Activated T-helper 17 cell treated with anti-CD3 and anti-CD28 coated beads, Interleukin-2, amount 50 U/mL, for 72 hours (primary cell): Measurements from ENCODE around the gene IL4I1. TPM values are rescaled to one million over a fixed set of nuclear protein-coding genes. Genes with fewer than 3 reads are reported as not detected.
A peak's percentile ranks its signal among the peaks of the same experiment; 100 is the strongest.

ENCODE experiments used
- ATAC-seq: fragments of 150-1000 bp; cut with Tn5 transposase; replicated peaks from 2 replicates; pipeline ENCODE4 v1.10.0; 2021; ENCODE audit warnings: mild to moderate bottlenecking, moderate library complexity
- H3K27ac Mint-ChIP-seq: one replicate; pipeline ENCODE4 v1.8.0; 2022; ENCODE audit warnings: mixed read lengths
- H3K27me3 Mint-ChIP-seq: one replicate; pipeline ENCODE4 v1.8.0; 2022; ENCODE audit warnings: mixed read lengths
- H3K36me3 Mint-ChIP-seq: one replicate; pipeline ENCODE4 v1.8.0; 2022; ENCODE audit warnings: low read depth, mild to moderate bottlenecking, mixed read lengths
- H3K4me1 Mint-ChIP-seq: one replicate; pipeline ENCODE4 v1.8.0; 2022; ENCODE audit warnings: mixed read lengths
- H3K4me3 Mint-ChIP-seq: one replicate; pipeline ENCODE4 v1.8.0; 2022; ENCODE audit warnings: mild to moderate bottlenecking, mixed read lengths
- H3K9me3 Mint-ChIP-seq: one replicate; pipeline ENCODE4 v1.8.0; 2022; ENCODE audit warnings: mixed read lengths
- total RNA-seq, 2 donors: library from RNA; stranded (reverse); gene quantifications; one replicate each; pipeline ENCODE4 v1.2.3, GENCODE V29; 2022

IL4I1 gene
- total RNA-seq, 2 donors from 2014 or later = 42.0 to 177 TPM

GRCh38 chr19:49894011-49894664 lies 2.5 kb downstream of the IL4I1 start:
- H3K9me3 Mint-ChIP-seq = no peaks in the 10 kb centered on the region
- H3K36me3 Mint-ChIP-seq = peaks cover 89% of the 10 kb centered on the region
- H3K4me1 Mint-ChIP-seq = peaks cover 44% of the 10 kb centered on the region
- H3K27ac Mint-ChIP-seq = peak overlapping the region; percentile 99
- H3K4me3 Mint-ChIP-seq = peak overlapping the region; percentile 93
- H3K27me3 Mint-ChIP-seq = no peaks in the 10 kb centered on the region
- ATAC-seq = peak; percentile 10

GRCh38 chr19:49892716-49893115 lies 4.0 kb downstream of the IL4I1 start:
- ATAC-seq = no peak
- Mint-ChIP-seq H3K4me3 (peak overlapping the region; percentile 93), H3K27me3 (no peaks in the 10 kb centered on the region), H3K4me1 (peaks cover 41% of the 10 kb centered on the region), H3K9me3 (no peaks in the 10 kb centered on the region), H3K36me3 (peaks cover 100% of the 10 kb centered on the region), H3K27ac (peak overlapping the region; percentile 99)

- no peaks in the 10 kb centered on the region for H3K27me3 Mint-ChIP-seq
- peaks cover 28% of the 10 kb centered on the region for H3K4me1 Mint-ChIP-seq
- H3K9me3 Mint-ChIP-seq = no peaks in the 10 kb centered on the region
- H3K4me3 Mint-ChIP-seq = peak overlapping the region; percentile 93
- H3K36me3 Mint-ChIP-seq = peaks cover 100% of the 10 kb centered on the region
- peak overlapping the region; percentile 81 for H3K27ac Mint-ChIP-seq
- no peak for ATAC-seq
Measured at GRCh38 chr19:49891393-49891792, 5.3 kb downstream of the IL4I1 start.

GRCh38 chr19:49890349-49891311 lies 6.1 kb downstream of the IL4I1 start:
- peak; percentile 37 for ATAC-seq
- Mint-ChIP-seq H3K4me1 (peaks cover 26% of the 10 kb centered on the region), H3K27me3 (no peaks in the 10 kb centered on the region), H3K9me3 (no peaks in the 10 kb centered on the region), H3K27ac (peak overlapping the region; percentile 81), H3K36me3 (peaks cover 100% of the 10 kb centered on the region), H3K4me3 (peak overlapping the region; percentile 93)

DNA sequence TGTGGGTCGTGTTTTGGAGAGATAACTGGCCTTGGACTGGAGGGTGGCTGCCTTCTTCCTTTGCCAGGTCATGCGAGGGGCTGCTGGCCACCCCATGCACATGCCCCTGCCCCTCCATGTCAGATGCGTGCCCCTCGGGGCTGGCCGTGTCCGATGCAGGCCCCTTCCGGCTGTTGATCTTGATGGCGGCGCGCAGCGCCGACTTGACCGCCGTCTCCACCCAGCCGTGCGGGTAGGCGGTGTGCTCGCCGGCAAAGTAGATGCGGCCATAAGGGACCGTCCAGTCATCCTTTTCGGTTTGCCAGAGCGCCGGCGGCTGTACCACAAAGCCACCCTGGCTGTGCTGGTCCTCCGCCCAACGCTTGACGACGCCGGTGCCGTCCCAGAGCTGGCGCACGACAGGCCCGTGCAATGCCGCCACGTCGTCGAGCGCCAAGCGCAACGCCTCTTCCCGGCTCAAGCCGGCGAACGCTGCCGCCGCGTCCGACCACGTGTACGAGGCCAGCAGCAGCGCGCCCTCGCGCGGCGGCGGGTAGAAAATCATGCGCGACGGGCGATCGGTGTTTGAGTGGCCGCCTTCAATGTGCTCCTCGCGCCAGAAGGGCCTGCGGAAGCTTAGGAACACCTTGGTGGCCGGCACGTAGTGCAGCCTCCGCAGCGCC lies 6.9 kb downstream of the IL4I1 start:
- ATAC-seq = peak; percentile 27
- Mint-ChIP-seq H3K36me3 (peaks cover 100% of the 10 kb centered on the region), H3K27me3 (no peaks in the 10 kb centered on the region), H3K27ac (peak overlapping the region; percentile 58), H3K4me3 (peak overlapping the region; percentile 93), H3K9me3 (no peaks in the 10 kb centered on the region), H3K4me1 (peaks cover 26% of the 10 kb centered on the region)

DNA sequence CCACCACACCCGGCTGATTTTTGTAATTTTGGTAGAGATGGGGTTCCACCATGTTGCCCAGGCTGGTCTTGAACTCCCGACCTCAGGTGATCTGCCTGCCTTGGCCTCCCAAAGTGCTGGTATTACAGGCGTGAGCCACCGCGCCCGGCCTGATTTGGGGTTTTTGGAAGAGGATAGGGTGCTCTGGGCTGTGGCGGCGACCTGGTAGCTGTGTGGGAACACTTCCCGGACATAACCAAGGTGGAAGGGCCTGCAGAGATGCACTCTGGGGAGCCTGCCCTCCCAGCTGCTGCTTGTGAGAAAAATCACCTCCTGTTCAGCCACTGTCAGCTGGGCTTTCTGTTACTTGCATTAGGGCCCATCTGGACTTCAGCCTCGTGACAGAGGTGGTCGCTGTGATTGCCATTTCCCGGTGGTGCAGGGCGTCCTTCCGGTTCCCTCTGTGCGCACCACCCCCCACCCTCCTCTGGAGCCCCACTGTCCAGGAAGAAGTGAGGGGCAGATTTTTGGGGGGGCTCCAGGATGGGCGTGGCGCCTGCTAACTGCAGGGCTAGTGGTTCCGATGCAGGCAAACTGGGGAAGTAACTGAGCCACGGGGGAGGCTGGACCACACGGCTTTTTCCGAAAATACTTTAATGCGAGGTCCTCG lies 7.5 kb downstream of the IL4I1 start:
- Mint-ChIP-seq H3K27ac (peak overlapping the region; percentile 63), H3K4me1 (peaks cover 26% of the 10 kb centered on the region), H3K27me3 (no peaks in the 10 kb centered on the region), H3K36me3 (peaks cover 100% of the 10 kb centered on the region), H3K9me3 (no peaks in the 10 kb centered on the region), H3K4me3 (peak overlapping the region; percentile 93)
- ATAC-seq = no peak

GRCh38 chr19:49888510-49888824 lies 8.2 kb downstream of the IL4I1 start:
- Mint-ChIP-seq H3K9me3 (no peaks in the 10 kb centered on the region), H3K4me3 (peak overlapping the region; percentile 93), H3K27me3 (no peaks in the 10 kb centered on the region), H3K27ac (peak overlapping the region; percentile 63), H3K36me3 (peaks cover 99% of the 10 kb centered on the region), H3K4me1 (peaks cover 26% of the 10 kb centered on the region)
- ATAC-seq = no peak

GRCh38 chr19:49887665-49888509 lies 8.8 kb downstream of the IL4I1 start:
- no peaks in the 10 kb centered on the region for H3K27me3 Mint-ChIP-seq
- H3K4me1 Mint-ChIP-seq = peaks cover 20% of the 10 kb centered on the region
- peak overlapping the region; percentile 93 for H3K4me3 Mint-ChIP-seq
- ATAC-seq = peak; percentile 43
- H3K36me3 Mint-ChIP-seq = peaks cover 99% of the 10 kb centered on the region
- no peaks in the 10 kb centered on the region for H3K9me3 Mint-ChIP-seq
- H3K27ac Mint-ChIP-seq = peak overlapping the region; percentile 50

DNA sequence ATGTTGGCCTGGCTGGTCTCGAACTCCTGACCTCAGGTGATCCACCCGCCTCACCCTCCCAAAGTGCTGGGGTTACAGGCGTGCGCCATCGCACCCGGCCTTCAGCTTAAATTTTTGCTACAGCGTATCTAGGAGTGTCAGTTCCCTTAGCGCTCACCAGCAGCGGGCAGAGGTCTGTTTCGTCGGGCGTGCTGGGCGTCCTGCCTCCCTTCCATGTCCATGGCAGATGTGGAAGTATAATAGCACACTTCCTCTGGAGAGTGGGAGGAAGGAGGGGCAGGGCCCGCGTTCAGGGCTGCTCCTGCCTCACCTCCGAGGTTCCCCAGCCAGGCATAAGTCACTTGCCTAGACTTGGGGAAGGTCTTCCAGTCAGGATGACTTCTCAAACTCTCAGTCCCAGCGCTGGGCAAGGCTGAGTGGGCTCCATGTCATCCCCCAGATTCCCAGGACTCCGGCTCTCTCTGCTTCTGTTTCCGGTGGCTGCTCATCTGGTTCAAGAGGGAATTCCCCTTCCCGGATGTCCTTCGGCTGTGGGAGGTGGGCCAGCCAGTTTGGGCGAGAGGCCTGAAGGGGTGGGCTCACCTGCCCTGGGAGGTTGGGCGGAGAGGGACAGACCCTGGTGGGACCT lies 9.5 kb downstream of the IL4I1 start:
- Mint-ChIP-seq H3K36me3 (peaks cover 99% of the 10 kb centered on the region), H3K4me1 (peaks cover 13% of the 10 kb centered on the region), H3K27ac (peak overlapping the region; percentile 50), H3K27me3 (no peaks in the 10 kb centered on the region), H3K4me3 (peak overlapping the region; percentile 93), H3K9me3 (no peaks in the 10 kb centered on the region)
- no peak for ATAC-seq

DNA sequence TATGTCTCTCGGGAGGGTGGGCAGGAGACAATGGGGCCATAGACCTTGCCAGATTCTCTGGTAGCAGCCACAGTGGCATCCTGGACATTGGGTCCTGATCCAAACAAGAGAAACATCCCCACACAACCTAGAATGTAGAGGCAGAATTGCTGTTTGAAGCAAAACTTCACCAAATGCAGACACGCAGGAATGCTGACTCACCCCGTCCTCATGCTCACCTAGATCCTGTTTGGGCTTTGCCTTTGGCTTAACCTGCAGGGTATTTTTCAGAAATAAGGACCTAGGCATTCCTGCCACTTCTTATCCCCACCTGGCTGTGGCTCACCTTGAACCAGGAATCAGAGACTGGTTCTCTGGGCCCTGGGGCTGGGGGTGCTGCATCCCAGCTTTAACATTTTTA lies 11.9 kb downstream of the IL4I1 start:
- no peaks in the 10 kb centered on the region for H3K9me3 Mint-ChIP-seq
- peaks cover 99% of the 10 kb centered on the region for H3K36me3 Mint-ChIP-seq
- peaks cover 4% of the 10 kb centered on the region for H3K4me1 Mint-ChIP-seq
- no peaks in the 10 kb centered on the region for H3K27me3 Mint-ChIP-seq
- no peak overlapping the region for H3K27ac Mint-ChIP-seq
- no peak overlapping the region for H3K4me3 Mint-ChIP-seq
- no peak for ATAC-seq

- no peaks in the 10 kb centered on the region for H3K27me3 Mint-ChIP-seq
- H3K27ac Mint-ChIP-seq = no peak overlapping the region
- no peak for ATAC-seq
- H3K4me1 Mint-ChIP-seq = no peaks in the 10 kb centered on the region
- H3K4me3 Mint-ChIP-seq = no peak overlapping the region
- H3K9me3 Mint-ChIP-seq = no peaks in the 10 kb centered on the region
- H3K36me3 Mint-ChIP-seq = peaks cover 99% of the 10 kb centered on the region
Measured at GRCh38 chr19:49884109-49884508, 12.6 kb downstream of the IL4I1 start.

DNA sequence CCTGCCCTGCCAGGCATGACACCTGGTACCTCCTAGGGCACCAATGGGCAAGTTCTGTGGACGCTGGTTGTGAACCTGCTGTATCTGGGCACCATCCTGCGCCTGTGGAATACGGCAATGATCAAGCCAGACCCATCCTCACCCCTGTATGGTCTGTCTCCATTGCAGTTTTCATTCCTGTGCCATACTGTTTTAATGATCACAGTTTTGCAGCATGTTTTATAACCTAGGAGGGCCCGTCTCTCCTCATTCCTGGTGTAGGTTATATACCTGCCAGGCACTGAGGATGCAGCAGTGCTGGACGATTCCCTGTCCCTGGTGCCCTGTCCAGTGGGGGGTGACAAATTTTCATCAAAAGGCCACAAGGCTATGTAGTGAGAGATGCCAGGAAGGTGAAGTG lies 13.6 kb downstream of the IL4I1 start:
- H3K4me1 Mint-ChIP-seq = no peaks in the 10 kb centered on the region
- no peak overlapping the region for H3K4me3 Mint-ChIP-seq
- no peaks in the 10 kb centered on the region for H3K9me3 Mint-ChIP-seq
- H3K27me3 Mint-ChIP-seq = no peaks in the 10 kb centered on the region
- peaks cover 99% of the 10 kb centered on the region for H3K36me3 Mint-ChIP-seq
- ATAC-seq = no peak
- H3K27ac Mint-ChIP-seq = peak overlapping the region; percentile 65

GRCh38 chr19:49882643-49883042 lies 14.0 kb downstream of the IL4I1 start:
- no peaks in the 10 kb centered on the region for H3K9me3 Mint-ChIP-seq
- H3K27me3 Mint-ChIP-seq = no peaks in the 10 kb centered on the region
- H3K27ac Mint-ChIP-seq = no peak overlapping the region
- peaks cover 99% of the 10 kb centered on the region for H3K36me3 Mint-ChIP-seq
- no peak overlapping the region for H3K4me3 Mint-ChIP-seq
- no peaks in the 10 kb centered on the region for H3K4me1 Mint-ChIP-seq
- ATAC-seq = no peak
